HG03439 (cell line): ENCODE results near the gene CNST.

Source experiments
- ATAC-seq: cut with Tn5 transposase; IDR thresholded peaks from one replicate; pipeline ENCODE4 v1.9.1; 2021; ENCODE audit warnings: mild to moderate bottlenecking, moderate library complexity; ENCODE audit not compliant: unreplicated experiment

The CNST gene, protein sequence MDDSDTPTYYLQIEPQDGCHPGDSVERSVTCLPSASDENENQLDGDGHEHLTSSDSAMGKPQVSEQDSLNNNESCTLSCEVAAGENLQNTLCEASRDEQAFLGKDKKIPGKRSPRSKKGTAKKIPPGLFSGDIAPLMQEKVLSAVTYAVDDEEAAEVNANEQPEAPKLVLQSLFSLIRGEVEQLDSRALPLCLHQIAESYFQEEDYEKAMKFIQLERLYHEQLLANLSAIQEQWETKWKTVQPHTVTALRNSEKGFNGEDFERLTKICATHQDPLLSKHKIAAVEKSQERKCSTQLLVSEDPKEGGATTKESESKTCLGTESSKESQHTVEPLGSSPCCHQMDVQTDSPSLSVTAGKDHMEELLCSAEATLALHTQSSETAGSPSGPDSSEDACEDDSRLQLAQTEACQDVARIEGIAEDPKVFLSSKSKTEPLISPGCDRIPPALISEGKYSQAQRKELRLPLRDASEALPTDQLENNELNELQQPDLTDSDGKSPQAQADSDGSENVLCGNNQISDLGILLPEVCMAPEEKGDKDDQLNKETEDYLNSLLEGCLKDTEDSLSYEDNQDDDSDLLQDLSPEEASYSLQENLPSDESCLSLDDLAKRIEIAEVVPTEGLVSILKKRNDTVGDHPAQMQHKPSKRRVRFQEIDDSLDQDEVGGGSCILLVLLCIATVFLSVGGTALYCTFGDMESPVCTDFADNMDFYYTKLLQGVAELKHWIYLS

DNA sequence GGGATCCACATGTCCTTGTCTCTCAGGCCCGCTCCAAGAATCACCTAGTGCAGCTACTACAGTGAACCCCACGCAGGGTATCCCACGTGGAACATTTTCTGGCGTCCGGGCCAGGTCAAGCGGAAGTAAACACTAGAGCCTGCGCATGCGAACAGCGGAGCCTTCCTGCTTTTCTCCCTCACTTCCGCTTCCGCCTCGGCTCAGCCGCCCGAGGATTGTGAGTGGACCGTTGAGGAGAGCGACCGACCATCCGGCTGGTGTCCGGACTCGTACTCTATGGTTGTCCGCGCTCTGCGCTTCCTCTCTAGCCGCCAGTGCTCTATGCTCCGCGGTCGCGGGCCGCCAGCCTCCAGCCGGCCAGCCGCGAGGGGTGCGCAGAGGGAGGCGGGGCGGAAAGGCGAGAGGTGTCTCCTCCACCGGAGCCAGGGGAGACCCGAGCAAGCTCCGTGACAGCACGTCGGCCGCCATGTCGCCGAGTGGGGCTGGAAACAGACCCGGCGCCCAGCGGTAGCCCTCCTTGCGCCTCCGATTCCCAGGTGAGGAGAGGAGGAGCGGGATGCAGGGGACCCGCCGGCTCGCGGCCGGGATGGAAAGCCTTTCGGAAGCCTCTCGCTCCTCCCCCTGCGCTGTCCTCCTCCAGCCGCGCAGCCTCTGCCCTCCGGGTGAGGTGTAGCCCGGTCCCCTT is at the start of gene CNST, which contains the start of gene TFB2M:
TSS of gene CNST (plus strand) at position 329 of the 685 bp plus-strand sequence. CDS start 25,107 bp downstream, outside the sequence.
TSS of gene TFB2M (minus strand) at position 134 of the 685 bp plus-strand sequence. CDS start at position 11, 123 bp downstream.
- ATAC-seq: peak; percentile 96

DNA sequence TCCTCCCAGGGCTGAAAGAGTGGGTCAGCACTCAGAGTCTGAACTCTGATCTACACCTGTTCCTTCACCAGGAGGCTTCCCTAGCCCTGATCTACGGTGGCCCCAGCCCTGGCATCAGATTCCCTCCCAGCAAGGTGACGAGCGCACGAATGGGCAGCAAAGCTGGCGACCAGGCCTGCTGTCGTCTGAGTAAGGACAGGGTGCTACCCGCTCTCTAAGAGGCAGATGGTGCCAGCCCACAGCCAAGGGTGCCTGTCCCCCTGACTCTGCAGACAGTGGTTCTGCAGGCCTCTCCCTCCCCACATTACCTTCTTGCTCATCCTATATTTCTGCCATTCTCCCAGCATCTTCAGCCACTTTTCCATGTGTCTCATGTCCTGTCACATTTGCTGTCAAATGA is 48.9 kb upstream of the CNST start:
- ATAC-seq: no peak

DNA sequence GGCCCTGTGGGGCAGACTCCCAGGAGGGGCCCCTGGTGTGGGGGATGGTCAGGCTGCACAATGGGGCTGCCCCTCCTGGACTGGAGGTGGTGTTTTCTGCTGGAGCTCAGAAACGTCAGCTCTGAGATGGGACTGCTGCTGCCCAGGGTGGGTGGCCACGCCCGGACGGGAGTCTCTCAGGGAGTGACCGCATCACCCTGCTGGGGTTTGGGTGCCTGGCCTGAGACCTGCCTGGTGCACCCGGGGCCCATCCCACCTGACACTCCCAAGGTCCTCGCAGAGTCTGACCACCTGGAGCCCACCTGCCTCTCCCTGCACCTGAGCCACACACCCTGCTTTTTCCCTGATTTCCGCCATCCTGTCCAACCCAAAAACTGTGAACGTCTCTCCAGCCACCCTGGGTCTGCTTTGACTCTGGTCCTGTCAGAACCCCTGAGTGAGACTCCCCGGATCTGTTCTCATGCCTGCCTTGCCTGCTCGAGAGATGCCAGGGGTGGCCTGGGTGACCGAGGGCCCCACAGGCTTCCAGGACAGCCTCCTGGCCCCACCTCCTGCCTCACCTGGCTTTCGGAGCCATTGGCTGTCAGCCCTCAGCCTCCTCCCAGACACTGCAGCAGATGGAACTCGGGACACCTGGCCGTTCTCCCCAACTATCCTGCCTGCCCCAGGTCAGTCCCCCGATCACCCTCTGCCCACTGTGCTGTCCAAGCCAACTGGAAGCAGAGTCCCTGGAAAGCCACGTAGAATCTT is 47.6 kb upstream of the CNST start:
- ATAC-seq: no peak

DNA sequence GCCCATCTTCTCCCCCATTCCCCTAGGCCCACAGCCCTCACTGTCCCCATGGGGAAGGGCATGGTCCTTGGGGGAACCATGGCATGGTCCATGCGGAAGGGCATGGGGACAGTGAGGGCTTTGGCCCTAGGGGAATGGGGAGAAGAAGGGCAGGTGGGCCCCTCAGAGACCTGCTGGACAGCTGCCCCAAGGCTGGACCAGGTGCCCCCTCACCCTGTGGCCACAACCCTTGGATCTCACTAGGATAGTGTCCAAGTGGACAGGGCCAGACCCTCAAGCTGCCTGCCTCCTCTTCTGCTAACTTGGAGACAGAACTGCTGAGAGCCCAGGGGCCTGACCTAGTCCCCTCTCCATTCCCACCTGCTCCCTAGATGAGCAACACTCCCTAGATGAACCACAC is 46.7 kb upstream of the CNST start:
- no peak for ATAC-seq

DNA sequence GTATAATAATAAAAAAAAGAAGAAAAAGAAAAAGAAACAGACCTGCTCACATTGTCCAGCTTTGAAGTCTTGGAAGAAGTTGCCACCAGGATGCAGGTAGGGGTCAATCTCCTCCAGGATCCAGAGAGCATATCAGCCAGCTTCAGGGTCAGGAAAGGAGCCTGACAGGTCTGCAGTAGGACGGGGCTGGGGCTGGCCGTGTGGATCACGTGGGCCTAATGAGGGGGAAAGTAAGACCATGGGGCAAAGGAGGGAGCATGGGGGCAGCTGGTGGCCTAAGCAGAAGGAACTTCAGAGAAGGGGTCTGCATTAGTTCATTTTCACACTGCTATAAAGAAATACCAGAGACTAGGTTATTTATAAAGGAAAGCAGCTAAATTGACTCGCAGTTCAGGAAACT is 39.9 kb upstream of the CNST start:
- ATAC-seq: no peak

DNA sequence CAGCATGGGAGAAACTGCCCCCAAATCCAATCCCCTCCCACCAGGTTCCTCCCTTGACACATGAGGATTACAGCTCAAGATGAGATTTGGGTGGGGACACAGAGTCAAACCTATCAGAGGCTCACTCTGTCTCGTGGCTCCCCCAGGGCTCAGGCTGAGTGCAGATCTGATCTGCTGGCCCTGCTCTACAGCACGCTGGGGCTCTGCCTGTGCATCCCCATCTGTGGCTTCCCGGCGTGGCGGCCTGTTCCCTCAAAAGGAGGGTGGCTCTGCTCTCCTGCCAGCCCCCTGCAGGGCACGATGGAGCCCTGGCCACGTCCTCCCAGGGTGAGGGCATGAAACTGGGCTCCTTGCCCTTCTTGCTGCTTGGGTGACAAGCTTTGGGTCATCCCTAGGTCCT is 39.3 kb upstream of the CNST start:
- no peak for ATAC-seq

DNA sequence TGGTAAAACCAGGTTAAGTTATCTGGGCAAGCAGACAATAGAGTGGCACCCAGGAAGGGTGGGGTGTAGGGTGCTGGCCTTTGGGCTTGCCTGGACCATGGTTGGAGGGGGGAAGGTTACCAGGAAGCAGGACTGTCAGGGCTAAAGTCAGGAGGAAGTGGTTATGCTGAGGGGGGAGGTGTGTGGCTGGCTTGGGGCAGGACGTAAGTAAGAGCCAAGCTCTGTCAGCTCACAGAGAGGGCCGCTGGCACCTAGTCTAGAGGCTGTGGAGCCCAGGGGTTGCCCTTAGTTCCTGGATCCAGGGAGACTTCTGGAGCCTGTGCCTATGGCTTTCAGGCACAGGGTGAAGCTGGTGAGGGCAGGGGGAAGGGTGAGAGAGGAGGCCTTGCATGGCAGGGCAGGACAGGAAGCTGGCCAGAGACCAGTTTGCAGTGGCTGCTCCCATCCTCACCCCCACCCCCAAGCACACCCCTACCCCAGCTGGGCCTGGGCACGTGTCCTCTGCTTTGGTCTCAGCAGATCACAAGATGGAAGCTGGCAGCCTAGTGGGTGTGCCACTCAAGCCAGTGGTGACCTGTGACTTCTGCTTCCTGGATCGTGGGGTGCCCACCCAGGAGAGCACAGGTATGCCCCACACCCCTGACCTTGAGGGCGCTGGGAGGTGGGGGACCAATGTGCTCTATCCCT is 38.7 kb upstream of the CNST start:
- ATAC-seq: no peak

DNA sequence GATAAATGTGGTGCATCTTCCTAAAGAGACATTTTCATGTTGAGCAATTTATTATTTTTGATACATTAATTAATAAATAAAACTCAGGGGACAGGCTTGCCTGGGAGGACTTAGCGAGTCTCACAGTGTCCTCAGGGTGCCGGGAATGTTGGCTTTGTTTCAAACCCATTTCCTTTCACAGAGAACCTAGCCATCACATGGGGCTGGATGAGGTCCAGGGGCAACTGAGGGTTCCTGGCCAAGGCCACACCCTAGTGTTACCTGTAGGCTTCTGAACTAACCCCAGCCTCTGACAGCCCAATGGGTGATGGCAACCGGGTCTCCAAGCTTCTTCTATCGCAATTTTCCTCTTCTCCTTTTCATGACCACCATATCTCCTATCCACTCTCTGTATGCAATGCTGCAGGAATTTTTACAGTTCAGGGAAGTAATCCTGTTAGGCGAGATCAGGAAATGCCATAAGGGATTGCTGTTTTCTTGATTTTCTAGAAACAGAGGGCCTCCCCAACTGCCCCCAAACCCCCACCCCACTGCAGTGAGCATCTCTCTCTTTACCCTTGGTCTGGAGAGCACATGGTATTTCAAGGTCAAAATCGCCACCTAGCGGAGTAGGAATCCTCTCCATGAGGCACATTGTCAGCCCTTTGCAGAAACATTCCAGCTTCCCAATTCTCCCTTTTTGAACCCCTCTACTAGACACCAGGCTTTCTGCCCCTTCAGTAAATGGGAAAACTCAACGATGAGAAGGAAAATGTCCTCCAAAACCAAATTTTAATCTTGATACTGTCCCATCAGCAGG is 37.1 kb upstream of the CNST start:
- no peak for ATAC-seq

DNA sequence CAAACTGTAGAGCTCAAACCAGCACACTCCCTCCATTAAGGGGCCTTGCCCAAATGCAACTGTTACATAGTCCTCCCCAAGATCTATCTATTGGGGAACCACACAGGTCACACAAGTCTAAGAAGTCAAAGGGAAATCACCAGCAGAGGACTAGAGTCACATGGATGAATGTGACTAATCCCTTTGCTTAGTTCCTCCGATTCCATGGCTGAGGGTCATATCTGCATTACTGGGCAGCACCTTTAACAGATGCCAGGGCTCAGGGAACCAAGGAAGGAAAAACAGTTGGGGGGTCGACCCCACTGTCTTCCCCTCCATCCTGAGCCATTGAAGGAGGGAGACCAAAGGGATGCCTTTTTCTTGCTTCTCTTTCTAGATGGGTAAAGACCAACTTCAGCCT is 35.8 kb upstream of the CNST start:
- ATAC-seq: no peak

DNA sequence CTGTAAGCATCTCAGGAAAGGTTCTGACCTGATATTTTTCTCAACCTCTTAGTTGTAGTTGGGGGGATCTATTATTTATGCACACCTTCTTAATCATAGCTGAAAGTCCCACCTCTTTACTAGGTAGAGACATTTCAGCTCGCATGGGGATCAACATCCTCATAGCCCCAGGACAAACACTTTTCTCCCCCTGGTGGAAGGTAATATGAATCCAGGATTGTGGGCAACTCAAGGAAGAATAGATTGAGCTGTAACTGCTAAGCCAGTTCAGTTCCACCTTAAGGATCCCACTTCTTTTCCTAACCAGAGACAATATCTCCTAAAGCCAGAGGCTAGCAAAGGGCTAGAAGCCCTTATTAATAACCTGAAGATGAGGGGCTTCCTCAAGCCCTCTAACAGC is 33.7 kb upstream of the CNST start:
- ATAC-seq: no peak

DNA sequence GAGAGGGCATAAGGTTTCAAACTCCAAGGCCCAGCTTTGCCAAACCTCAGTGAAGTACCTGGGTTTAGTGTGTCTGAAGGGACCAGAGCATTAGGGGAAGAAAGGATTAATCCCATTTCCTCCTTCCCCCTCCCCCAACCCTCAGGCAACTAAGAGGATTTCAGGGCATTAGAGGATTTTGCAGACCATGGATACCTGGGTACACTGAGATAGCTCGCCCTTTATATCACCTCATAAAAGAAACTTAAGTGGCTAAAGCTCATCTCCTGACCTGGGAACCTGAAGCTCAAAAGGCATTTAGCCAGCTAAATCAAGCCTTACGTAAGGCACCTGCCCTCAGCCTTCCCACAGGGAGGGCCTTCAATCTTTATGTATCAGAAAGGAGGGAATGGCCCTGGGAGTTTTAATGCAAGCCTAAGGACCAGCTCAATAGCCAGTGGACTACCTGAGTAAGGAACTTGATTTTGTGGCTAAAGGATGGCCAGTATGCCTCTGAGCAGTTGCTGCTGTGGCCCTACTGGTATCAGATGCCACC is 32.8 kb upstream of the CNST start:
- no peak for ATAC-seq

DNA sequence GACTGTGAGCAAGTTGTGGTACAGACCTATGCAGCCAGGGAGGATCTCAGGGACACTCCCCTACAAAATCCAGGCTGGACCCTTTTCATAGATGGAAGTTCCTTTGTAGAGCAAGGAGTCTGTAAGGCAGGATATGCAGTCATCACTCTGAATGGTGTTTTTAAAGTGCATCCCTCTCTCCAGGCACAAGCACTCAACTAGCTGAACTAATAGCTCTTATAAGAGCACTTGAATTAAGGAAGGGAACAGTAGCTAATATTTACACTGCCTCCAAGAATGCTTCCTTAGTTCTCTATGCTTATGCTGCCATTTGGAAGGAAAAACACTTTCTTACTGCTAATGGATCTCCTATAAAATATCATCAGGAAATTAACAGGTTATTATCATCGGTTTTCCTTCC is 32.1 kb upstream of the CNST start:
- ATAC-seq: no peak

DNA sequence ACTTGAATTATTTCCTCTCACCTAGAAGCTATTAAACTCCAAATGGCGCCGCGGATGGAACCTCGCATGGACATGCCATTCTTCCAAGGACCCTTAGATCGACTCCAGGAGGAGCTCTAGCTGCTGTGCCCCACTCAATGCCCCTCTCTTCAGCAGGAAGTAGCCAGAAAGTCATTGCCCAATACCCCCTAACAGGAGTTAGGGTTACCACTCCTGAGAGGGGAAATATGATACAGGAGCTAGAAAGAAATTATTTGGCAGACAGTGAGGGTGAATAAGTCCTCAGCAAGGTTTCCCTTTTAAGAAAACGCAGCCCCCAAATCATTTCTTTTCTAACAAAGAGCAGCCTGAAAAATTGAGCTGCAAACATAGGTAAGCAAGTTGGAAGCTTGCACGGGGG is 28.8 kb upstream of the CNST start:
- no peak for ATAC-seq

DNA sequence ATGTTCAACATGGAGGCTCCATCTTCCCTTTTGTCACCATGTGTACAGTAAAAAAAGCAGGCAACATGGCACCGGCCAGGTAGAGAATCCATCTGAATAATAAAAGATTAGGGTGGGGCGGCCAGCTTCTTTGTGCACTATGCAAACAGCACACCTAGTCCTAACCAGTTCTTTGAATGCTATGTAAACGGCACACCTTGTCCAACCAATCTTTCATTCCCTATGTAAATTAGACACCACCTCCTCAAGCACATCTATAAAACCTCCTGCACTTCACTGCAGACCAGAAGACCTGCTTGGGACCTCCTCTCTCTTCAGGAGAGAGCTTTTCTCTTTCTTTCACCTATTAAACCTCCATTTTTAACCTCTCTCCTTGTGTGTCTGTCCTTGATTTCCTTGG is 28.4 kb upstream of the CNST start:
- no peak for ATAC-seq

DNA sequence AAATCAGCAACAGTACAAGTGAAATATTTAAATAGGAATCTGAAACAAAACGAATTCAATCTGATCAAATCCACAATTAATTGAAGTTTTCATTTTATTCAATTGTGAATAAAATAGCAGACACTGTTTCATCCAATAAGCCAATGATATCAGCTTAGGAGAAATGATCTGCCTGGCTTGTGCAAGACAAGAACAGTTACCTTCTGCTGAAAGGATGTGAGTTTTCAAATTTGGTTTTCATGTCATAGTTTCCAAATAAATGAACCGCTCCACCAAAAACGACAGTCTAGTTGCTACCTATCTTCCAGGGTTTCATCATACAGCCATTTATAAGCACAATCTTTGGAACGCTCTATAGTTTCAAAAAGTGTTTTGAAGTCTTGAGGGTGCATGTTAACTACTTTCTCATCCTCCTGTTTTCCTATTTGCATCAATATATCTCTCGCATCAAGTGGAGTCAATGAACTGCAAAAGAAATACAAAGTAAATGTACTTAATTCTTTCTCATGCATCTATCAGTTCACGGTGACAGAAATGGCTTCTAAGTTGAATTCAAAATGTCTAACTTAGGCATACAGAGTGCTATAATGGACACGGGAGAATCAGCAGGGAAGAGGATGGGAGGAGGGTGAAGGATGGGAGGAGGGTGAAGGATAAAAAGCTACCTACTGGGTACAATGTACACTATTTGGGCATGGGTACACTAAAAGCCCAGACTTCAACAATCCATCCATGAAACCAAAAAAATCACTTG is 25.3 kb upstream of the CNST start:
- ATAC-seq: no peak

DNA sequence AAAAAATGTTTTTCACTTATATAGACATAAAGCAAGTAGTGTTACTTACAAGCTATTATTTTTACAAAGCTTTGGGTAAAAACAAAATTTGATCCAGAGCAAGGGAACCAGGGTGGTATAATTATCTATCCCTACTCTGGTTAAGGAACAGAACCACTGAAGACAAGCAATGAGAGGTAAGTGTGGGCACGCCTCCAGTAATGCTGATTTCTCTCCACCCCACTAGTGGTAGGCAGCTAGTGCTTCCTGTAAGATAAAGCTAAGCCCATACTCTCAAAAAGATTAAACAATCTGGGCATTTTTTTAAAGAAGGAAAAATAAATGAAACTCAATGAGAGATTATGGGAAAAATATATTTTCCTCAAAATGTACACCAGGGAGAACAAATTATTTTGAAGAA is 22.3 kb upstream of the CNST start:
- ATAC-seq: no peak

DNA sequence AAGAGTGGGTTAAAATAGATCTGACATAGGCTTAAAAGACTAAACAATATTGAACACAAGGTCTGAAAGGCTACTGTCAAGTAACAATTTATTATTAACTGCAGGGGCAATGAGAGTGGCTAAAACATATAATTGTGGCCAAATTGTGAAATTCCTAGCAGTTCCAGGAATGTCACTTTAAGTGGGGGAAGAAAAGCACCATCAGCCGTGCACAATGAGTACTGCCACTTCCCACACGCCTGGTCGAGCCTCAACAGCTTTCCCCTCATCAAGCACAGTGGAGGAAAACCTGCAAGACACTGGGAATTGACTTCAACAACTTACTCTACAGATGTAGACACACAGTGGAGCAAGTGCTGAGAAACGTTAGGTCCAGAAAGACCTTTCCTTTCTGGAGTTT is 16.6 kb upstream of the CNST start:
- no peak for ATAC-seq

DNA sequence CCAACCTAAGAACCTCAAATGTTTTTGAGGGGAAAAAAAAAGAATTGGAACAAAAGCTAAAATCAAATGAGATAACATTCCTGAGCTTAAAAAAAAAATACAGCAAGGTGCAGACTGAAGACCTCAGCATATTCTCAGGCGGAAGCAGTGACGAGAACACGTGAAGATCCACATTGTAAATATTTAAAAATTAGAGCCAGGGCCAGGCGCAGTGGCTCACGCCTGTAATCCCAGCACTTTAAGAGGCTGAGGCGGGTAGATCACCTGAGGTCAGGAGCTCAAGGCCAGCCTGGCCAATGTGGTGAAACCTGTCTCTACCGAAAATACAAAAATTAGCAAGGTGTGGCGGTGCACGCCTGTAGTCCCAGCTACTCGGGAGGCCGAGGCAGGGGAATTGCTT is 15.9 kb upstream of the CNST start:
- ATAC-seq: no peak

DNA sequence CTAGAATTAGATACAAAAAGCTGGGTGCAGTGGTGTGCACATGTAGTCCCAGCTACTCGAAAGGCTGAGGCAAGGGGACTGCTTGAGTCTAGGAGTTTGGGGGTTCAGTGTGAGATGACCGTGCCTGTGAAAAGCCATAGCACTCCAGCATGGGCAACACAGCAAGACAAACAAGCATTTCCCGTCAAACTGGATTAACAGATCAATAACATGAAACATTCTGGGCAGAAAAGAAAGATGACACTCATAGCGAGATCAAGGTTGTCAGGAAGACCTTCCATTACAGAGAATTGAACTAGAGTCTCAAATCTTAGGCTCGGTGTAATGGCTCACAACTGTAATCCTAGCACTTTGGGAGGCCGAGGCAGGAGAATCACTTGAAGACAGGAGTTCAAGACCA is 14.1 kb upstream of the CNST start:
- no peak for ATAC-seq
